ENCODE measurements around the gene TMEM53.

The TMEM53 gene

GRCh38 chr1:44655609-44656008 is 18.7 kb downstream of the TMEM53 start:
- H3K4me3 ChIP-seq (ENCODE audit: low read length): no peak overlapping the region
- H3K36me3 ChIP-seq (ENCODE audit: insufficient read depth, low read length): peaks cover 16% of the 10 kb centered on the region
- no peak overlapping the region for H2AFZ ChIP-seq (ENCODE audit: low read depth, low read length)
- no peaks in the 10 kb centered on the region for H3K9me3 ChIP-seq (ENCODE audit: low read length)
- no peaks in the 10 kb centered on the region for H3K4me1 ChIP-seq (ENCODE audit: insufficient read depth, low read length)
- no peaks in the 10 kb centered on the region for H3K27me3 ChIP-seq (ENCODE audit: insufficient read depth, low read length)

GRCh38 chr1:44654621-44655187 is 19.6 kb downstream of the TMEM53 start:
- H3K9me3 ChIP-seq (ENCODE audit: low read length): no peaks in the 10 kb centered on the region
- H3K4me3 ChIP-seq (ENCODE audit: low read length): no peak overlapping the region
- H3K4me1 ChIP-seq (ENCODE audit: insufficient read depth, low read length): peaks cover 1% of the 10 kb centered on the region
- H2AFZ ChIP-seq (ENCODE audit: low read depth, low read length): no peak overlapping the region
- H3K27me3 ChIP-seq (ENCODE audit: insufficient read depth, low read length): no peaks in the 10 kb centered on the region
- H3K36me3 ChIP-seq (ENCODE audit: insufficient read depth, low read length): peaks cover 21% of the 10 kb centered on the region

- H3K4me1 ChIP-seq (ENCODE audit: insufficient read depth, low read length): peaks cover 2% of the 10 kb centered on the region
- H3K27me3 ChIP-seq (ENCODE audit: insufficient read depth, low read length): no peaks in the 10 kb centered on the region
- no peak overlapping the region for H2AFZ ChIP-seq (ENCODE audit: low read depth, low read length)
- H3K4me3 ChIP-seq (ENCODE audit: low read length): no peak overlapping the region
- H3K36me3 ChIP-seq (ENCODE audit: insufficient read depth, low read length): peaks cover 32% of the 10 kb centered on the region
- H3K9me3 ChIP-seq (ENCODE audit: low read length): no peaks in the 10 kb centered on the region
These were observed 20.9 kb downstream of the TMEM53 start for GRCh38 chr1:44653107-44653964.

- no peaks in the 10 kb centered on the region for H3K9me3 ChIP-seq (ENCODE audit: low read length)
- peaks cover 2% of the 10 kb centered on the region for H3K4me1 ChIP-seq (ENCODE audit: insufficient read depth, low read length)
- H3K27me3 ChIP-seq (ENCODE audit: insufficient read depth, low read length): no peaks in the 10 kb centered on the region
- H3K36me3 ChIP-seq (ENCODE audit: insufficient read depth, low read length): peaks cover 37% of the 10 kb centered on the region
- no peak overlapping the region for H2AFZ ChIP-seq (ENCODE audit: low read depth, low read length)
- H3K4me3 ChIP-seq (ENCODE audit: low read length): no peak overlapping the region
These were observed 21.7 kb downstream of the TMEM53 start for GRCh38 chr1:44652445-44653106.

GRCh38 chr1:44651069-44651468 is 23.2 kb downstream of the TMEM53 start:
- H3K9me3 ChIP-seq (ENCODE audit: low read length): no peaks in the 10 kb centered on the region
- H3K4me3 ChIP-seq (ENCODE audit: low read length): no peak overlapping the region
- H3K4me1 ChIP-seq (ENCODE audit: insufficient read depth, low read length): peaks cover 2% of the 10 kb centered on the region
- H2AFZ ChIP-seq (ENCODE audit: low read depth, low read length): no peak overlapping the region
- no peaks in the 10 kb centered on the region for H3K27me3 ChIP-seq (ENCODE audit: insufficient read depth, low read length)
- H3K36me3 ChIP-seq (ENCODE audit: insufficient read depth, low read length): peaks cover 47% of the 10 kb centered on the region

- H3K36me3 ChIP-seq (ENCODE audit: insufficient read depth, low read length): peaks cover 54% of the 10 kb centered on the region
- no peaks in the 10 kb centered on the region for H3K27me3 ChIP-seq (ENCODE audit: insufficient read depth, low read length)
- no peaks in the 10 kb centered on the region for H3K9me3 ChIP-seq (ENCODE audit: low read length)
- H3K4me1 ChIP-seq (ENCODE audit: insufficient read depth, low read length): peaks cover 2% of the 10 kb centered on the region
- no peak overlapping the region for H2AFZ ChIP-seq (ENCODE audit: low read depth, low read length)
- H3K4me3 ChIP-seq (ENCODE audit: low read length): no peak overlapping the region
These were observed 24.0 kb downstream of the TMEM53 start for GRCh38 chr1:44650159-44650831.

GRCh38 chr1:44649788-44650158 is 24.5 kb downstream of the TMEM53 start:
- Histone ChIP-seq H3K36me3 (ENCODE audit: insufficient read depth, low read length) (peaks cover 57% of the 10 kb centered on the region), H2AFZ (ENCODE audit: low read depth, low read length) (no peak overlapping the region), H3K4me3 (ENCODE audit: low read length) (no peak overlapping the region), H3K9me3 (ENCODE audit: low read length) (no peaks in the 10 kb centered on the region), H3K27me3 (ENCODE audit: insufficient read depth, low read length) (no peaks in the 10 kb centered on the region), H3K4me1 (ENCODE audit: insufficient read depth, low read length) (peaks cover 2% of the 10 kb centered on the region)

- Histone ChIP-seq H3K27me3 (ENCODE audit: insufficient read depth, low read length) (no peaks in the 10 kb centered on the region), H3K4me3 (ENCODE audit: low read length) (no peak overlapping the region), H3K9me3 (ENCODE audit: low read length) (no peaks in the 10 kb centered on the region), H2AFZ (ENCODE audit: low read depth, low read length) (no peak overlapping the region), H3K4me1 (ENCODE audit: insufficient read depth, low read length) (peaks cover 2% of the 10 kb centered on the region), H3K36me3 (ENCODE audit: insufficient read depth, low read length) (peaks cover 63% of the 10 kb centered on the region)
These were observed 25.6 kb downstream of the TMEM53 start for GRCh38 chr1:44648529-44649250.

- peaks cover 2% of the 10 kb centered on the region for H3K4me1 ChIP-seq (ENCODE audit: insufficient read depth, low read length)
- H2AFZ ChIP-seq (ENCODE audit: low read depth, low read length): no peak overlapping the region
- H3K36me3 ChIP-seq (ENCODE audit: insufficient read depth, low read length): peaks cover 69% of the 10 kb centered on the region
- no peak overlapping the region for H3K4me3 ChIP-seq (ENCODE audit: low read length)
- H3K9me3 ChIP-seq (ENCODE audit: low read length): no peaks in the 10 kb centered on the region
- no peaks in the 10 kb centered on the region for H3K27me3 ChIP-seq (ENCODE audit: insufficient read depth, low read length)
These were observed 26.4 kb downstream of the TMEM53 start for GRCh38 chr1:44647896-44648295.

- Histone ChIP-seq H3K9me3 (ENCODE audit: low read length) (no peaks in the 10 kb centered on the region), H3K27me3 (ENCODE audit: insufficient read depth, low read length) (no peaks in the 10 kb centered on the region), H2AFZ (ENCODE audit: low read depth, low read length) (no peak overlapping the region), H3K4me1 (ENCODE audit: insufficient read depth, low read length) (peaks cover 2% of the 10 kb centered on the region), H3K4me3 (ENCODE audit: low read length) (no peak overlapping the region), H3K36me3 (ENCODE audit: insufficient read depth, low read length) (peaks cover 83% of the 10 kb centered on the region)
These were observed 27.8 kb downstream of the TMEM53 start for GRCh38 chr1:44646261-44647110.

GRCh38 chr1:44645476-44646244 is 28.6 kb downstream of the TMEM53 start:
- Histone ChIP-seq H2AFZ (ENCODE audit: low read depth, low read length) (no peak overlapping the region), H3K4me1 (ENCODE audit: insufficient read depth, low read length) (peaks cover 2% of the 10 kb centered on the region), H3K27me3 (ENCODE audit: insufficient read depth, low read length) (no peaks in the 10 kb centered on the region), H3K4me3 (ENCODE audit: low read length) (no peak overlapping the region), H3K36me3 (ENCODE audit: insufficient read depth, low read length) (peaks cover 83% of the 10 kb centered on the region), H3K9me3 (ENCODE audit: low read length) (no peaks in the 10 kb centered on the region)

Measured in neuron (in vitro differentiated cells).